Measurements from ENCODE around the gene MNT. TPM values are rescaled to one million over a fixed set of nuclear protein-coding genes. Genes with fewer than 3 reads are reported as not detected.

MNT gene
- total and polyA plus RNA-seq, 9 of the 15 experiments (the other 6 are each of a cell fraction or from before 2014, with no cell fraction given) = 0.18 to 23.8 (median 5.3) TPM

- ATAC-seq (no peak), FAIRE-seq (no peak), DNase-seq (ENCODE audit: extremely low read depth in 1 of 4, low spot score in 3 of 4) (no peak)
- ChIA-PET POLR2A (interaction anchor here (1.1 to 2.6 kb wide), 4 partner anchors 8 to 37 kb away, joined by 3 to 24 read pairs (median 5); no protein-coding TSS in a partner anchor), CTCF (ENCODE audit: low intra/inter-chr PET ratio) (interaction anchor here (5.3 kb wide), 1 partner anchor 30 kb away, joined by 78 read pairs; no protein-coding TSS in a partner anchor)
- no peaks in the 10 kb centered on the region for H3K9me3 ChIP-seq (replicated peaks; ENCODE audit: control insufficient read depth, insufficient read depth, low read depth, low read length)
- no peaks in the 10 kb centered on the region for H3K27me3 ChIP-seq (ENCODE audit: control insufficient read depth in 2 of 2, insufficient read depth in 2 of 2, low read length in 2 of 2)
- BruUV-seq (replicated peaks) = no TSS peak
- no peak overlapping the region for H3K4me3 ChIP-seq
- TF ChIP-seq PCBP1 (IDR thresholded peaks at IDR 0.05; ENCODE audit: low read depth, low read length, poor library complexity, severe bottlenecking) (no peak), ILK (tag; IDR thresholded peaks at IDR 0.05; ENCODE audit: borderline replicate concordance, low read depth) (no peak), SUPT5H (IDR thresholded peaks at IDR 0.05) (0 out of 2 replicates have a peak, but pooled peaks have one; percentile 15)
- no peak overlapping the region for H2AFZ ChIP-seq (ENCODE audit: low read depth, low read length)
- no peaks in the 10 kb centered on the region for H3K9me1 ChIP-seq (ENCODE audit: control insufficient read depth, insufficient read depth, low read length)
- peaks cover 3% of the 10 kb centered on the region; the same call in 1 of the 3 replicates for H3K36me3 ChIP-seq (ENCODE audit: control insufficient read depth, insufficient read depth, low read length)
- H3K4me1 ChIP-seq (replicated peaks in 1 of 2; ENCODE audit: control insufficient read depth in 2 of 2, insufficient read depth in 2 of 2, low read length in 2 of 2) = peaks cover 14 to 54% of the 10 kb centered on the region in 2 experiments
- H3K79me2 ChIP-seq (ENCODE audit: control insufficient read depth, insufficient read depth, low read length) = no peaks in the 10 kb centered on the region
- intact Hi-C loops (cut with micrococcal nuclease) = no loop called here
- H4K20me1 ChIP-seq (replicated peaks; ENCODE audit: control insufficient read depth, insufficient read depth, low read length) = no peaks in the 10 kb centered on the region
- 87% methylated on average over 8 of the region's 22 CpGs for WGBS (ENCODE audit: insufficient coverage, low coverage, missing lambda C conversion rate)
- H3K27ac ChIP-seq (ENCODE audit: extremely low read depth, low read depth, low read length) = no peak overlapping the region
- H3K9ac ChIP-seq (ENCODE audit: insufficient read depth in 1 of 2, low read depth in 2 of 2, low read length in 2 of 2) = peak overlapping the region in 1 of 2 experiments; percentile 35; a peak in 1 of 4 replicates
- no peak overlapping the region for H3K4me2 ChIP-seq (ENCODE audit: insufficient read depth, low read length)
- in situ Hi-C loops (cut with MboI) = no loop called here
Measured at GRCh38 chr17:2384439-2385127, 16.3 kb downstream of the MNT start.

Measured in K562 (cell line).